A549 (cell line): ENCODE measurements around the gene UGT2B7.

Source experiments
- HOXB5 ChIP-seq: fragments of 250-450 bp; sonication (Bioruptor Pico); IDR thresholded peaks from 2 replicates; pipeline ENCODE4 v1.5.0; 2020; ENCODE audit warnings: mild to moderate bottlenecking, moderate library complexity
- PHF8 ChIP-seq: fragments of 200-600 bp; sonication (generic); IDR thresholded peaks from 2 replicates; pipeline ENCODE4 v1.6.1; 2016; ENCODE audit warnings: low read depth, mild to moderate bottlenecking, antibody characterized with exemption, moderate library complexity, borderline replicate concordance
- USF2 ChIP-seq: fragments of 450-650 bp; IDR thresholded peaks from 2 replicates; pipeline ENCODE4 v1.6.1; 2014; ENCODE audit warnings: antibody characterized with exemption
- TF ChIP-seq, protein P1 (sequence below): fragments of >200 bp; sonication (Bioruptor Twin); formaldehyde crosslinking; IDR thresholded peaks from 3 replicates; pipeline ENCODE4 v1.5.1; 2016

DNA sequence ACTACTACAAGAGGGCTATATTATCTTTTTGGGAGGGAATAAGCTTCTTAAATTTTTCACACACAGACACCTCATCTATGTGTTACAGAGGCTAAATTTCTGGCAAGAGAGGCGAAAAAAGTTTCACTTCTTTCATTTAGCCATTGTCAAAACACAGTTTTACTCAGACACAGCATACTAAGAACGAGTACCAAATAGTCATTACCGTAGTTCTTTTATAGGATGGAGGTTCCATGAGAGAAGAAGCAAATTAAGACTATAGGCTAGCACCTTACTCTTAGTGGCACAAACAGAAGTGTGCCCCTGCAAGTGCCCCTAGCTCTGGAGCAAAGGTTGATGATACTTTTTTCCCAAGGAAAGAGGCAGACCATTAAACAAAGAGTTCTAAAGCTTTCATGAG is 26.2 kb downstream of the UGT2B7 start:
- TF ChIP-seq, protein P1, sequence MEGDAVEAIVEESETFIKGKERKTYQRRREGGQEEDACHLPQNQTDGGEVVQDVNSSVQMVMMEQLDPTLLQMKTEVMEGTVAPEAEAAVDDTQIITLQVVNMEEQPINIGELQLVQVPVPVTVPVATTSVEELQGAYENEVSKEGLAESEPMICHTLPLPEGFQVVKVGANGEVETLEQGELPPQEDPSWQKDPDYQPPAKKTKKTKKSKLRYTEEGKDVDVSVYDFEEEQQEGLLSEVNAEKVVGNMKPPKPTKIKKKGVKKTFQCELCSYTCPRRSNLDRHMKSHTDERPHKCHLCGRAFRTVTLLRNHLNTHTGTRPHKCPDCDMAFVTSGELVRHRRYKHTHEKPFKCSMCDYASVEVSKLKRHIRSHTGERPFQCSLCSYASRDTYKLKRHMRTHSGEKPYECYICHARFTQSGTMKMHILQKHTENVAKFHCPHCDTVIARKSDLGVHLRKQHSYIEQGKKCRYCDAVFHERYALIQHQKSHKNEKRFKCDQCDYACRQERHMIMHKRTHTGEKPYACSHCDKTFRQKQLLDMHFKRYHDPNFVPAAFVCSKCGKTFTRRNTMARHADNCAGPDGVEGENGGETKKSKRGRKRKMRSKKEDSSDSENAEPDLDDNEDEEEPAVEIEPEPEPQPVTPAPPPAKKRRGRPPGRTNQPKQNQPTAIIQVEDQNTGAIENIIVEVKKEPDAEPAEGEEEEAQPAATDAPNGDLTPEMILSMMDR = no peak
- no peak for TF ChIP-seq PHF8
- no peak for TF ChIP-seq HOXB5 (CRISPR knock-in tag)
- TF ChIP-seq USF2 = no peak
